Measurements from ENCODE around the gene LUZP2.

Gene LUZP2

GRCh38 chr11:24731554-24731953 lies 234.7 kb downstream of the LUZP2 start:
- DNase-seq: no peak

GRCh38 chr11:24734742-24735237 lies 237.9 kb downstream of the LUZP2 start:
- DNase-seq: no peak

GRCh38 chr11:24738972-24739371 lies 242.1 kb downstream of the LUZP2 start:
- no peak for DNase-seq

GRCh38 chr11:24739637-24740036 lies 242.8 kb downstream of the LUZP2 start:
- DNase-seq: no peak

GRCh38 chr11:24747275-24748251 lies 250.7 kb downstream of the LUZP2 start:
- no peak for DNase-seq

- no peak for DNase-seq
Observed at GRCh38 chr11:24748261-24748660, 251.4 kb downstream of the LUZP2 start.

GRCh38 chr11:24754406-24754805 lies 257.6 kb downstream of the LUZP2 start:
- no peak for DNase-seq

GRCh38 chr11:24755260-24755839 lies 258.5 kb downstream of the LUZP2 start:
- no peak for DNase-seq

GRCh38 chr11:24759742-24760141 lies 262.9 kb downstream of the LUZP2 start:
- DNase-seq: no peak

- DNase-seq: no peak
Observed at GRCh38 chr11:24760681-24761080, 263.8 kb downstream of the LUZP2 start.

GRCh38 chr11:24762076-24762475 lies 265.2 kb downstream of the LUZP2 start:
- no peak for DNase-seq

- DNase-seq: no peak
Observed at GRCh38 chr11:24767411-24767810, 270.6 kb downstream of the LUZP2 start.

- DNase-seq: no peak
Observed at GRCh38 chr11:24773322-24773721, 276.5 kb downstream of the LUZP2 start.

- DNase-seq: no peak
Observed at GRCh38 chr11:24779791-24780190, 282.9 kb downstream of the LUZP2 start.

GRCh38 chr11:24781288-24781687 lies 284.4 kb downstream of the LUZP2 start:
- no peak for DNase-seq

GRCh38 chr11:24793479-24793878 lies 296.6 kb downstream of the LUZP2 start:
- no peak for DNase-seq

- DNase-seq: no peak
Observed at GRCh38 chr11:24794064-24794463, 297.2 kb downstream of the LUZP2 start.

GRCh38 chr11:24805671-24806070 lies 308.8 kb downstream of the LUZP2 start:
- no peak for DNase-seq

- no peak for DNase-seq
Observed at GRCh38 chr11:24808173-24808572, 311.3 kb downstream of the LUZP2 start.

- no peak for DNase-seq
Observed at GRCh38 chr11:24819006-24819405, 322.2 kb downstream of the LUZP2 start.

GRCh38 chr11:24819863-24820434 lies 323.1 kb downstream of the LUZP2 start:
- no peak for DNase-seq

- DNase-seq: no peak
Observed at GRCh38 chr11:24820541-24820940, 323.7 kb downstream of the LUZP2 start.

- DNase-seq: no peak
Observed at GRCh38 chr11:24828938-24829605, 332.2 kb downstream of the LUZP2 start.
